Neuronal stem cell (in vitro differentiated cells): ENCODE measurements around the gene BHLHE41.

Experiments used
- DNase-seq: peaks from one replicate; pipeline ENCODE4 v3.0.0-alpha.2; 2013; ENCODE audit warnings: low spot score
- H2AFZ ChIP-seq: one replicate; pipeline ENCODE4 v1.6.1; 2013; ENCODE audit warnings: mild to moderate bottlenecking, low read length, inconsistent platforms
- H2AK5ac ChIP-seq: 2 replicates; pipeline ENCODE4 v1.6.1; 2013; ENCODE audit warnings: low read depth, mild to moderate bottlenecking, inconsistent platforms, low read length, moderate library complexity, mixed read lengths
- H2BK120ac ChIP-seq: 2 replicates; pipeline ENCODE4 v1.6.1; 2013; ENCODE audit warnings: low read depth, mild to moderate bottlenecking, inconsistent platforms, low read length, moderate library complexity, mixed read lengths
- H2BK12ac ChIP-seq: one replicate; pipeline ENCODE4 v1.6.1; 2013; ENCODE audit warnings: low read length, inconsistent platforms
- H2BK15ac ChIP-seq: 2 replicates; pipeline ENCODE4 v1.6.1; 2013; ENCODE audit warnings: mild to moderate bottlenecking, low read length, inconsistent platforms, mixed read lengths
- H2BK5ac ChIP-seq: one replicate; pipeline ENCODE4 v1.6.1; 2013; ENCODE audit warnings: inconsistent platforms, mild to moderate bottlenecking, low read length, moderate library complexity
- H3K14ac ChIP-seq: one replicate; pipeline ENCODE4 v1.6.1; 2013; ENCODE audit warnings: low read length, inconsistent platforms
- H3K18ac ChIP-seq: 2 replicates; pipeline ENCODE4 v1.6.1; 2013; ENCODE audit warnings: low read length, inconsistent platforms
- H3K23ac ChIP-seq: 2 replicates; pipeline ENCODE4 v1.6.1; 2013; ENCODE audit warnings: low read depth, mild to moderate bottlenecking, mixed read lengths, low read length, inconsistent platforms; ENCODE audit not compliant: poor library complexity
- H3K27ac ChIP-seq: replicated peaks from 3 replicates; pipeline ENCODE4 v1.5.1; 2013; ENCODE audit warnings: low read length, inconsistent platforms
- H3K27me3 ChIP-seq, 3 experiments: 2 replicates each; pipeline ENCODE4 v1.6.1; 2013; ENCODE audit warnings: low read length in 3 of 3, mild to moderate bottlenecking in 2 of 3, inconsistent platforms in 1 of 3, low read depth in 1 of 3, mixed read lengths in 1 of 3, moderate library complexity in 1 of 3; ENCODE audit not compliant: control insufficient read depth in 3 of 3, insufficient read depth in 3 of 3
- H3K36me3 ChIP-seq, 2 donors: replicated peaks in 1 of 2; 2 replicates each; pipeline ENCODE4 v1.6.1; 2013; ENCODE audit warnings: low read length in 2 of 2; ENCODE audit not compliant: control insufficient read depth in 2 of 2, insufficient read depth in 2 of 2
- H3K4ac ChIP-seq: 2 replicates; pipeline ENCODE4 v1.6.1; 2013; ENCODE audit warnings: inconsistent platforms, mild to moderate bottlenecking, low read length, moderate library complexity
- H3K4me1 ChIP-seq, 2 donors: 1 replicate in 1 of 2; 2 replicates in 1 of 2; pipeline ENCODE4 v1.6.1; 2013; ENCODE audit warnings: low read length in 2 of 2, low read depth in 1 of 2; ENCODE audit not compliant: control insufficient read depth in 2 of 2, insufficient read depth in 1 of 2
- H3K4me2 ChIP-seq: one replicate; pipeline ENCODE4 v1.6.1; 2013; ENCODE audit warnings: mild to moderate bottlenecking, low read length, inconsistent platforms; ENCODE audit not compliant: insufficient read depth, poor library complexity, severe bottlenecking
- H3K4me3 ChIP-seq, 2 donors: 2 replicates each; pipeline ENCODE4 v1.5.1; 2013; ENCODE audit warnings: low read length in 2 of 2, mild to moderate bottlenecking in 2 of 2, inconsistent platforms in 1 of 2, moderate library complexity in 1 of 2
- H3K79me1 ChIP-seq: one replicate; pipeline ENCODE4 v1.6.1; 2013; ENCODE audit warnings: low read depth, mild to moderate bottlenecking, inconsistent platforms, low read length, moderate library complexity
- H3K9ac ChIP-seq: one replicate; pipeline ENCODE4 v1.6.1; 2013; ENCODE audit warnings: mild to moderate bottlenecking, low read depth, low read length, inconsistent platforms; ENCODE audit not compliant: poor library complexity
- H3K9me3 ChIP-seq, 2 donors: replicated peaks in 1 of 2; 2 replicates each; pipeline versions ENCODE3 to v1.6.1; 2013; ENCODE audit warnings: low read length in 2 of 2, mild to moderate bottlenecking in 2 of 2, inconsistent platforms in 1 of 2, low read depth in 1 of 2, mixed read lengths in 1 of 2, moderate library complexity in 1 of 2; ENCODE audit not compliant: control insufficient read depth in 2 of 2, insufficient read depth in 1 of 2
- H4K8ac ChIP-seq: one replicate; pipeline ENCODE4 v1.6.1; 2013; ENCODE audit warnings: low read depth, mild to moderate bottlenecking, inconsistent platforms, low read length, moderate library complexity
- H4K91ac ChIP-seq: one replicate; pipeline ENCODE4 v1.6.1; 2013; ENCODE audit warnings: low read length, low read depth, mild to moderate bottlenecking, inconsistent platforms; ENCODE audit not compliant: poor library complexity
- WGBS, 2 donors: extraction: QIAGEN DNeasy Blood & Tissue Kit; methylation state at CpG; one replicate each; pipeline ENCODE4 v1.1.7; 2013; ENCODE audit warnings: missing lambda C conversion rate in 2 of 2, mixed read lengths in 1 of 2; ENCODE audit not compliant: insufficient read length in 2 of 2, insufficient replicate concordance in 1 of 2; ENCODE audit errors: extremely low coverage in 2 of 2; 5-methylcytosine and 5-hydroxymethylcytosine counted together

Gene BHLHE41

DNA sequence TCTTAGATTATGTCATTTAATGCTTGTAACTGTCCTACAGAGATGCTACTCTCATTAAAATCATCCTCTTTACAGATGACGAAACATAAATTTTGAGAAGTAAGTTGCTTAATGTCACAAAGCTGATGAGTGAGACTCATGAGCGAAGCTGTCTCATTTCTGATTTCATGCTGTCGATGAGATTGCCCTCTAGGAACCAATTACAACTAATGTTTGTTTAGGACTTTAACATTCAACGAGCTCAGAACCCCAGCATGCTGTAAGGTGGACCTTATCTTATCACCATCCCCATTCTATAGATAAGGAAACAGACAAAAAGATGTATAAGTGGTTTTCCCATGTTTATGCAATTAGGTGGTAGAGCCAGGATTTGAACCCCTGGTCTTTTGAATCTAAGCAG, 23.1 kb downstream of the BHLHE41 start:
- H2BK120ac ChIP-seq = no peak overlapping the region
- H3K4me2 ChIP-seq = no peak overlapping the region
- no peak for DNase-seq
- H4K91ac ChIP-seq = no peak overlapping the region
- H3K18ac ChIP-seq = no peak overlapping the region
- H3K4me1 ChIP-seq = no peaks in the 10 kb centered on the region
- no peak overlapping the region for H3K4ac ChIP-seq
- H2BK12ac ChIP-seq = no peak overlapping the region
- H4K8ac ChIP-seq = no peak overlapping the region
- no peak overlapping the region for H3K4me3 ChIP-seq
- H3K27ac ChIP-seq = no peak overlapping the region
- H3K9ac ChIP-seq = no peak overlapping the region
- no peak overlapping the region for H3K23ac ChIP-seq
- H2BK5ac ChIP-seq = no peak overlapping the region
- no CpG with 5 or more reads among the region's 4 CpGs for WGBS, 2 donors
- H2BK15ac ChIP-seq = no peak overlapping the region
- H3K14ac ChIP-seq = no peak overlapping the region
- H3K36me3 ChIP-seq = no peaks in the 10 kb centered on the region
- no peak overlapping the region for H2AK5ac ChIP-seq
- H3K27me3 ChIP-seq = no peaks in the 10 kb centered on the region
- H2AFZ ChIP-seq = no peak overlapping the region
- no peaks in the 10 kb centered on the region for H3K79me1 ChIP-seq
- H3K9me3 ChIP-seq = peaks cover 0 to 2% of the 10 kb centered on the region in 2 donors

- no peak overlapping the region for H3K4me3 ChIP-seq
- H3K14ac ChIP-seq = no peak overlapping the region
- H3K9me3 ChIP-seq = peaks cover 0 to 2% of the 10 kb centered on the region in 2 donors
- H2BK5ac ChIP-seq = no peak overlapping the region
- no peak overlapping the region for H2BK120ac ChIP-seq
- WGBS, 2 donors = no CpG with 5 or more reads among the region's 3 CpGs
- no peak overlapping the region for H3K4ac ChIP-seq
- H4K91ac ChIP-seq = no peak overlapping the region
- no peak overlapping the region for H3K27ac ChIP-seq
- H3K23ac ChIP-seq = no peak overlapping the region
- no peak overlapping the region for H2AK5ac ChIP-seq
- DNase-seq = no peak
- no peak overlapping the region for H3K4me2 ChIP-seq
- no peak overlapping the region for H3K18ac ChIP-seq
- no peak overlapping the region for H2BK15ac ChIP-seq
- no peak overlapping the region for H4K8ac ChIP-seq
- H3K36me3 ChIP-seq = no peaks in the 10 kb centered on the region
- no peaks in the 10 kb centered on the region for H3K79me1 ChIP-seq
- no peak overlapping the region for H2BK12ac ChIP-seq
- H3K9ac ChIP-seq = no peak overlapping the region
- H3K27me3 ChIP-seq = no peaks in the 10 kb centered on the region
- no peak overlapping the region for H2AFZ ChIP-seq
- no peaks in the 10 kb centered on the region for H3K4me1 ChIP-seq
These were observed 23.5 kb downstream of the BHLHE41 start for GRCh38 chr12:26101350-26101734.

DNA sequence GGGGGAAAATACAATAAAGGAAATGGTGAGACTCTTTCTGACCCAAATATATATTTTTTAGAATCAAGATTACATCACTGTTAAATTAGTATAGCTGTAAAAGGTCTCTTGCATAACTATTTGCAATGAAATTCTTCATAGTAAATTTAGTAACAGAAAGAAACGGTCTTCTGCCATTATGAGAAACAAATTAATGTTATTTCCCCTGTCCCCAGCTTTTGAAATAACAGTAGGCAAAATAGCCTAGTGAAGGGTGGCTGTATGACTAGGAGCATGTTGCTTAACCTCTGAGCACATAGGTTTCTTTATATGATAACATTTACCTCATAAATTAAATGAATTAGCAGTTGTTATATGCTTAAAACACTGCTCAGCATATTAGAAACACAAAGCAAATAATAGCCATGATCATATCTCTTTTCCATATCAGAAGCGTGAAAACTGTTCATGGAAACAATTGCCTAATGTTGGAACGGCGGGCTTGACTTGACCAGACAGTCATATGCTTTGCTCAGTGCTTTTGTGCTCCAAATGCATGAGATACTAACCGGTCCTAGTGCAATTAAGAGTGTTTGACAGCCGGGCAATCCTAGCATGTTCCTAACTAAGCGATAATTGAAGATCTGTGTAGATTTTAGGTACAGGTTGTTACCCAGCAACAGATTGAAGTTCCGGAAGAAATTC, 24.0 kb downstream of the BHLHE41 start:
- Histone ChIP-seq H2BK12ac (no peak overlapping the region), H3K4me3 (no peak overlapping the region), H3K4ac (no peak overlapping the region), H3K36me3 (no peaks in the 10 kb centered on the region), H3K23ac (no peak overlapping the region), H4K8ac (no peak overlapping the region), H3K4me1 (no peaks in the 10 kb centered on the region), H2BK5ac (no peak overlapping the region), H3K4me2 (no peak overlapping the region), H3K79me1 (no peaks in the 10 kb centered on the region), H3K9me3 (peaks cover 0 to 2% of the 10 kb centered on the region in 2 donors), H4K91ac (no peak overlapping the region), H2BK15ac (no peak overlapping the region), H3K9ac (no peak overlapping the region), H2AK5ac (no peak overlapping the region), H2AFZ (no peak overlapping the region), H3K18ac (no peak overlapping the region), H3K27ac (no peak overlapping the region), H2BK120ac (no peak overlapping the region), H3K27me3 (no peaks in the 10 kb centered on the region), H3K14ac (no peak overlapping the region)
- no peak for DNase-seq
- no CpG with 5 or more reads among the region's 8 CpGs for WGBS, 2 donors

DNA sequence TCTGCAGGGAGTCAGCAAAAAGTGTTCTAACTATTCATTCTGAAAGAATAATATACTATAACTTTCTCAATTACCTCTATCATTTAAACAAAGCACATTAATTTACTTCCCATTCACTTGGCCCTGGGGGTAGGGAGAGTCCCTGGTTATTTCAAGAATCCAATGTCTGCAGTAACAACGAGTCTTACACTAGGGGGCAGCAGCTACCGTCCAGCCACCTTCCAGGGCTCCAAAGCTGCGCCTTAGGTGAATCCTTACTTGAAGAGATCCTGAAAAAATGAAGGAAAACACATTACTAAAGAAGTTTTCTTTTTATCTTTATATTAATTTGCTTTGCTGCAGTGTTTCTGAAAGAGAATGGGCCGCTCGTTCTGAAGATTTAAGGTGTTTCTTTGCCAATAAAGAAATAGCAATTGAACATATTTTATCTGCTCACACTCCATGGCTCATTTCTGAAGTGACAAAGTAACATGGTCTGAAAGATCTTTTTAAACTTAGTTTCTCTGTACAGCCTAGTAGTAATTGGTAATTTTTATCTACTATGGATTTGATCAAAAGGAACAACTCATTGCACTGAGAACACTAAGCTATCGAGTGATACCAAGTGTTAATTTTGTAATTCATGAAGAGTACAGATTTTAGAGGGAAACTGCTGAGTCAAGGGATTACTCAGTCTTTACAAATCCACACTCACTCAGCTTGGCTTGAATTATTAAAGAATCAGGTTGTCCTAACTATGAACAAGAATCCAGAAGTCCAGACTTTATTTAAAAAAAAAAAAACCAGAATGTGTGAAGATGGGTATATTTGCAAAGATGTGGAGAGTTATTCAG, 27.6 kb downstream of the BHLHE41 start:
- Histone ChIP-seq H3K18ac (no peak overlapping the region), H3K27ac (no peak overlapping the region), H3K14ac (no peak overlapping the region), H3K4ac (no peak overlapping the region), H3K4me1 (no peaks in the 10 kb centered on the region), H4K8ac (no peak overlapping the region), H3K9me3 (no peaks in the 10 kb centered on the region), H2BK12ac (no peak overlapping the region), H3K36me3 (no peaks in the 10 kb centered on the region), H3K4me3 (no peak overlapping the region), H3K23ac (no peak overlapping the region), H2BK15ac (no peak overlapping the region), H2AFZ (peak overlapping the region; percentile 60), H4K91ac (no peak overlapping the region), H2BK5ac (no peak overlapping the region), H2BK120ac (no peak overlapping the region), H3K79me1 (no peaks in the 10 kb centered on the region), H2AK5ac (no peak overlapping the region), H3K4me2 (no peak overlapping the region), H3K9ac (no peak overlapping the region), H3K27me3 (no peaks in the 10 kb centered on the region)
- WGBS, 2 donors = no CpG with 5 or more reads among the region's 6 CpGs
- peak; percentile 63 for DNase-seq
